Activated T-helper 9 cell treated with anti-CD3 and anti-CD28 coated beads, Interleukin-2, amount 50 U/mL, for 16 hours (primary cell): ENCODE results near the gene LYVE1.

Experiments used
- DNase-seq: peaks from one replicate; pipeline ENCODE4 v3.0.0-alpha.2; 2020; ENCODE audit warnings: low read depth

Gene LYVE1

DNA sequence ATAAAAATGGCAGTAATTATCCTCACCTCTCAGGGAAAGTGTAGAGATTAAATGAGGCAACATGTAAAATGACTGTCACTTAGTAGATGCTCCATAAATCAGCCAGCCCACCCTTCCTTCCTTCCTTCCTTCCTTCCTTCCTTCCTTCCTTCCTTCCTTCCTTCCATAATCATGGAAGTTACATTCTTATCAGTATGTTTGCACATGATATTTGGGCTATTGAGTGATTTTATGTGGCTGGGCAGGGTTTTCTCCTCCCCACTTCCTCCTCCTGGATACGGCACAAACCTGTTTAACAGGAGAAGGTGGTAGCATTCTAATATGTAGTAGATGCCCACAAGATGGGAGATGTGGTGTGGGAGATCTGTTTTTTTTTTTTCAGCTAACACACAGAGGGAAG lies 11.9 kb downstream of the LYVE1 start:
- DNase-seq: no peak

DNA sequence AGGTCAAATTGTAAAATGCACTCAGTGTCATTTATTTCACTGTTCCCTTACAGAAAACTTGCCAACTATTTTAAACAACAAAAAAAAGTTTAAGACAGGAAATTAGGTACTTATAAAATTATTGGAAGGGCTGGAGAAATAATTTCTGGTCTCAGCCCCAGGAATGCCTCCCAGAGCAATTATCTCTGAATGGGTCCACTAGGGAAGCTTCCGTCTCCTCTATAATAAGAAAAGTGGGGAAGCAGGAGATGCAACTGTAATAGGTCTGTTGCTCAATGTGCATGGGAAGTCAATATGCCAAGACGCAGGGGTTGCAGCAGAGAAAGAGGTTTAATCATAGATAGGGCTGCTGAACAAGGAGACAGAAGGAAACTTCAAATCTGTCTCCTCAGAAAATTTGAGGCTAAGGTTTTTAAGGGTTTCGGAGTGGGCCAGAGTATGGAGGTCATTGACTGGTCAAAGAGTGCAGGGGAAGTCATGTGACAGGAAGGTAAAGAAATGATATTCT lies 16.6 kb downstream of the LYVE1 start:
- DNase-seq: no peak

DNA sequence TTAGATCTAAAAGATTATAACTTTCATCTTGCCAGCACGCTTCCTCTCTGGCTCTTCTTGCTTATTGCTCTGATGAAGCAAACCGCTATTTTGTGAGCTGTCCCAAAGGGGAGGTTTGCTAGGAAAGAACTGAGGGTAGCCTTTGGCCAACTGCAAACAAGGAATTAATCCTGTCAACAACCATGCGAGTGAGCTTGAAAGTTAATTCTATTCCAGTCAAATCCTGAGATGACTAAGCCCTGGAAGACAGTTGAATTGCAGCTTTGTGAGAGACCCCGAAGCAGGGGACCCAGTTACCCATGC lies 17.2 kb downstream of the LYVE1 start:
- no peak for DNase-seq

DNA sequence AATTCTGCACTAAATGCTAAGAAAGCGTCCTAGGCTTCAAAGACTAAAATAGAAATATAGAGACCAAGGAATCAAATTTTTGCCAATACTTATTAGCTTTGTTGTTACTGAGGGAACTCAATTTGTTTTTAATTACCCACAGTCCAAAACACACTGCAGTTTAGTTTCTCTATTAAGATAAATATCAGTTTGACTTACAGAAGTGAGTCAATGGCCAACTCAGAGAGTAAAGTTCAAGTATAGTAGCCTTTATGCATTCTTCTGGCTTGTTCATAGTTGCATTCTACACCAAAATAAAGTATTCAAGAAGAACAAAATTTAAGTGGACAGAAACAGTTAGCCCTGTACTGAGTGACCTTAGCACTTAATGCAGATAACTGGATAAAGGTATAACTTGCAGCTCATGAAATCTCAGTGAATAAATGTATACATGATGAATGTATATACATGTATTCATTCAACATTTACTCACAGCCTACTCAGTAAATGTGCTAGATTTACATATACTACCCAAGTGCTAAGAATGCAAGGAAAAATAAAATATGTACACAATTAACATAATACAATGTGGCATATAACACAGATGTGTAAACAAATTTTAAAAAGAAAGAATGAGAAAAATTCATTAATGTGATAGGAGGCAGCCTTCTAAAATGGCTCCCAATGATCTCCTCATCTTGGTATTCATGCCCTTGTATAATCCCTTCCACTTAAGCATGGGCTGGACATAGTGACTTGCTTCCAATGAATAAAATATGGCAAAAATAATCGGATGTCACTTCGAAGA lies 17.8 kb downstream of the LYVE1 start:
- DNase-seq: no peak

DNA sequence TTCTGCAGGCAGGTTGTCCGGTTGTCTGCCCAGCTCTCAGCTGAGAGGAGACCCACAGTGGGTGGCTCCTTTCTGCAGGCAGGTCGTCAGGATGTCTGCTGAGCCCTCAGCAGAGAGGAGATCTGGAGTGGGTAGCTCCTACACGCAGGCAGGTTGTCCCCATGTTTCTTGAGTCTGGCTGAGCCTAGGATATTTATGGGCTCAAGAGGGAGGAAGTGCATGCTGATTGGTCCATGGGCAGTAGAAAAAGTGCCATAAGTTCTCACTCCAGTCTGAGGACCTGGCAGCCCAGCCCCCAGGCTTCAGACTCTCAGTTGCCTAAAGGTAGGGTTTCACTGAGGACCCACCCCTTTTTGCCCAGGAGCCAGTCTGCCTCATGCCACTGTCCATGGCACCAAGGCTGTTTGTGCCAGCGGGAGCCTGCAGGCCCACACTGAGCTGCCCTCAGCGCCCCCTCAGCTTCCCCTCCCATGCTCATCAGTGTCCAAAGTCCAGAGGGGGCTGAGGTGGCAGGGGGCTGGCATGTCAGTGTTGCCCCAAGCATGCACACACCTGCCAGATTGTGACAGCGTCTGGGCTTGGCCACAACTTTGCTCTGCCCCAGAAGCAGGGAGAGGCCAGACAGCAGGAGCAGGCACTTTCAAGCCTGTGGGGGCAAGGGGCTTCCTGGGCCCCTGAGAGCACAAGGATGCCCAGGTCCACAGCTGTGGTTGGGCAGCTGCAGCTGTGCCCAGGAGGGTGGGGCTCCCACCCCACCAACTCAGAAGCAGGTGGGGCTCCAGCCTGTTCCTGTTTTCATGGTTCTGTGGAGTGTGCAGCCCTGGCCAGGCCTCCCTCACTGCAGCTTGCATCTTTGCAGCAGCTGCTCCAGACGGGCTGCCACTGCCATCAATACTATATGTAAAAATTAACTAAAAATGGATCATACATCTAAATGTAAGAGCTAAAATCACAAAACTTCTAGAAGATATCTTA lies 23.7 kb downstream of the LYVE1 start:
- no peak for DNase-seq

DNA sequence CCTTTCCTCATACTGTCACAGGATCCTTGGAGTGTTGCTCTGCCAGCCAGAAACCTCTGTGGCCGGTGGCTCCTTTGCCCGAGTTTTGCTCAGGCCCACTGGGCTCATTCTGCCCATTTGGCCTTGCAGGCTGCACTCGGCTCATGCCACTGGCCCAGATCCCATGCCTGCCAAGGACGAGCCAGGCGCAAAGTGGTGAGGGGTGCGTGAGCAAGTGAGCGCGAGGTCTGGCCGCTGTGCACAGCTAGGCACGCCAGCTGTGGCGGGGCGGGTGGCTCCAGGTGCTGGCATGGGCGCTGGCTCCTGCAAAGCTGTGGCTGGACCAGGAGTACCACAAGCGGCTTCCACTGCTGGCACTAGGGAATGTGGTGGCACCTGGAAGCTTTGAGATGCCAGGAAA lies 24.7 kb downstream of the LYVE1 start:
- no peak for DNase-seq

DNA sequence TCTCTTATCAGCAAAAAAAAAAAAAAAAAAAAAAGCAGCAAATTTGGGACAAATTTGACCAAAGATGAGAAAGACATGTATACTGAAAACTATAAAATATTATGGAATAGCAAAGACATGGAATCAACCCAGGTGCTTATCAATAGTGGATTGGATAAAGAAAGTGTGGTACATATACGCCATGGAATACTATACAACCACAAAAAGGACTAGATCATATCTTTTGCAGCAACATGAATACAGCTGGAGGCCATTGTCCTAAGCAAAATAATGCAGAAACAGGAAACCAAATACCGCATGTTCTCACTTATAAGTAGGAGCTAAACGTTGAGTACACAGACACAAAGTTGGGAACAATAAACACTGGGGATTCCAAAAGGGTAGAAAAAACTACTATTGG lies 25.7 kb downstream of the LYVE1 start:
- DNase-seq: no peak

DNA sequence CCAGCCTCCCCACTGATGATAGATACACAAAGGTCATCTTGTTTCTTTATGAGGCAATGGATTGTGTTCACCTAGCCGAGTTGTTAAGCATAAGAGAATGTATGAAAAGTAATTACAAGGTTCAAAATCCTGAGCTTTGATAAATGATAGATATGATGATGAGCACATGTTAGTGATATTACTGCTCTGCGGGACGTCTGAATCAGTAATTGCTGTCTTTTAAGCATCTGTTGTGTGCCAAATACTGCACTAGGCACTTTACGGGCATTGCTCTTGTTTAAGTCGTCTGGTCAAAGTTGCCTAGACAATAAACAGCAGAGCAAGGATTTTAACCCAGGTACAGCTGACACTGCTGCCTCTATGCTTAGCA lies 26.9 kb downstream of the LYVE1 start:
- DNase-seq: no peak

DNA sequence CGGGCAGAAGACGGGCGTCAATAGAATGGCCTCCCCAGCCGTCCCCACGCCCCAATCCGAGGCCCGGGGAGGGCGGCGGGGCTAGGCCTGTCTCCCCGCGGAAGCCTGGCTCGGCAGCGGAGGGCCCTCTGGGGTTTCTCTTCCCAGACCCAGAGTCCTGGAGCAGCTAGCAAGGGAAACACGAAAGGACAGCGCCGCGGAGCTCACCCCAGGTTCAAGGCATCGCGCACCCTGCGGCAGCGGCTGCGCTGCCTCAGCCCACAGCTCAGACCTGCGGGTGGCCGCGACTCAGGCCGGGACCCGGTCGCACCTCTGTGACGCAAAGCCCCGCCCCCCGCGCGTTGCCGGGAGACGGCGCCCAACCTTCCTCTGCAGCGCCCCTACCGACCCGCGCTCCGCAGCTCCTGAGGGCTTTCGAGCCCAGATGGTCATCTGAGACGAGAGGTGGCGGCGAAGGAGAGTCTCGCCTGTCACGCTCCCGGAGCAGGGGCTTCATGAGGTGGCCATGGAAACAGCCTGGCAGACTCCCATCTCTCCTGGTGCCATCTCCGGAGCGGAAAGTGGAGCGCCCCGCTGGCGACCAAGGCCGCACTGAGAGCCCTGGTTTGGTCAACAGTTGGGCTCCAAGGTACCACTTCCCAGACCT lies 27.4 kb downstream of the LYVE1 start, which contains the start of gene RNF141:
Gene RNF141, minus strand, starts transcription at position 273 of the 646 bp plus-strand sequence. CDS start 7,029 bp downstream, outside the sequence.
- DNase-seq: peak; percentile 95

DNA sequence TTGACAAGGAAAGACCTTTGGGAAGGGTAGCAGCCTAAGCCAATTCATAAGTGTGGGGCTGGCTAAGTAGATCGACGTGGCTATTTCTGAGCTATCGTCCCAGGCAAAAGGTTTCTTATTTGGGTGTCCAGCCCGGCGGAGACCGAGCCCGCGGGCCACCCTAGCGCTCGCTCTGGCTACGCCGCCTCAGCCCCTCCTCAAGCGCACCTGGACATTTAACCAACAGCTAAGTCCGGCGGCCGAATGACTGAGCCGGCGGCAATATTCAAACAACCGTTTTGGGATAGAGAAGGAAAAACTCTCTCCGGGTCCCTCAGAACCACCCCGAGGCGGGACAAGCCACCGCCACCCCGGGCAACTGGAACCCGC lies 27.9 kb downstream of the LYVE1 start:
- DNase-seq: no peak

DNA sequence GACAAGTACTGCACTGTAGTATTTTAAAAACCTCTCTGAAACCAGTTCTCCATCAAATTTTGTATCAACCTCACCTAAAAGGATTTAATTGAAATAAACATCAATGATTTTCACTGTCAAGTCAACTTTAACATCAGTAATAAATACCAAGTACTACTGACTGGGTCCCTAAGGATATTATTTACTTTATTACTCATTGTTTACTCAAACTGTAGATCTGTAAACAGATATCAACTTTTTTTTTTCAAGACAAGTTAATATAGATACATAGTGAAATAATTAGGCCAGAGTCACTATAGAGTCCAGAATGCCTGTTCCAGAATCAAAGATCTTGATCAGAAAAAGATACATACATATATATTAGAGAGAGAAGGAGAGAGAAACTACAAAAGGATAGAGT lies 29.1 kb downstream of the LYVE1 start:
- no peak for DNase-seq

DNA sequence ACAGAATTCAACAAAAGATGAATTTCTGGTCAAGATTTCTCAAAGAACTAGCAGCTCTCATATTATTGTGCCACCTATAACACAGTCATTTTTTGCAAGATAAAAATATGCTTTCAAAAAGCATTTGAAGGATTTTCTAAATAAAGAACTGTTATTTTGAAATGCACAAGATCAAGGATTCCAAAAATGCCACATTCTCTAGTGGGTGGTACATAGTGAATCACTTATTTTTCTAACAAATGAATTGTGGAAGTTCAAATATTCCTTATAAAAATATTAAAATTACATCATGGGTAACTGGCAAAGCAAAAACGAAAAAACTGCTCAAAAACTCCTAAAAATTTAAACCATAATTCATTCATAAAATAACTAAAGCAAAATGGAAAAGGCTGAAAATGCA lies 29.5 kb downstream of the LYVE1 start:
- no peak for DNase-seq

DNA sequence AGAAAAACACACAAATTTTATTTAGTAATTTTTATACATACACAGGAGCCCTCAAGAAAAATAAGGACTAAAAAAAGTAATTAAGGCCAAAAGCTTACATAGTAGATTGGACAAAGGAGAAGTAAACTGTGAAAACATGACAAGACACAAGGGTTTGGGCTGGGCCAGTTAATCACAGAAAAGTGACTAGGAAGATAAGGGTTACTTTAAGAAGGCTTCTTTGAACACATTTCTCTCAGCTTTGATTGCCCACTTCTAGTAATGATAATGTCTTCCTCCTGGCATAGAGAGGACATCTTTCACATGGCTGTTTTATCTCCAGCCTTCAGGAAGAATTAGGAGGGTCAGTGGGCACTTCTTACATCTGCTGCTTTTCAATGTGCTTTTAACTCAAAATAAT lies 30.9 kb downstream of the LYVE1 start:
- DNase-seq: no peak

DNA sequence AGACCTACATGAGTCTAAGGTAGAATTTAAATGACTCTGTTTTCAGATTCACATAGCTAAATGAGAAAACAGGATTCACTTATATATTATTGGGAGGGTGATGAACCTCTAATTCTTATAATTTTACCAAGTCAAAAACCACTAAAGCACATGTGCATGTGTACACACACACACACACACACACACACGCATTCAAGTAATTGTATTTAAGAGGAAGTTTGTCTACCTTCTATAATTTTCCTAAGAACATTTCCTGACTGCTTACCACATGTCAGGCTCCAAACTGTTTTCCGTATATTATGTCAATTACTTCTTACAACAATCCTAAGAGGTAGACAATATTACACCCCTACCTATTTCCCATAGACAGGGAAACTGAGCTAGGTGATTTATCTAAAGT lies 34.1 kb downstream of the LYVE1 start:
- no peak for DNase-seq

DNA sequence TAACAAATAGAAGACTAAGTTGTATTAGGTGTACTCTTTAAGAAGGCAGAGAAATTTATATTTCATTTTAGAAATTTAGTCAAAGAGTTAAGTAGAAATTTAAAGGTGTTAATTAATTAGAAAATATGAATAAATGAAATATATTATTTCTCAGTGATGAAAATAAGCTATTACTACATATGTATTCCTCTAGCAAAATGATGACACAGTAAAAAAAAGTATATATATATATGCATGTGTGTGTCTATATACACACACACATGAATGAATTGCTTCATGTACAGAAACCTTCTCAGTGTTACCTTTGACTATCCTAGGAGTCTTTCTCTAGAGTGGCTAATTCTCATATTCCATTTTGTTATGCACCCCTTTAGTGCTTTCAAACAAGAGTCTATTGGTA lies 35.1 kb downstream of the LYVE1 start:
- DNase-seq: no peak

DNA sequence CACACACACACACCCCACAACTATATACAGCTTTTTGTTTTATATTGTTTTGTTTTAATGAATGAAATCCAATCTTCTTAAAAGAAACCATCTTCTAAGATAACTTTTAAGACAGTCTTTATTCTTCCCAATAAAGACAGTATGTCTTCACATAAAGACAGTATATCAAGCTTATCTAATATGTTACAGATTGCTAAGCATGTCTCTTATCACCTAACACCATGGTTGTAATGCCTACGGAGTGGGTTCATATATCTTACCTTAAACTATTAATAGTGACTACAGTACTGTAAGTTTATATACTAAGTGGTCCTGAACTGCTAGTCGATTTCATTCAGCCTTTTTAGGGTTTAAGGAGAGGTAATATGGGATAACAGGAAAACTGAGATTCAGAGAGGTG lies 35.9 kb downstream of the LYVE1 start:
- DNase-seq: no peak

DNA sequence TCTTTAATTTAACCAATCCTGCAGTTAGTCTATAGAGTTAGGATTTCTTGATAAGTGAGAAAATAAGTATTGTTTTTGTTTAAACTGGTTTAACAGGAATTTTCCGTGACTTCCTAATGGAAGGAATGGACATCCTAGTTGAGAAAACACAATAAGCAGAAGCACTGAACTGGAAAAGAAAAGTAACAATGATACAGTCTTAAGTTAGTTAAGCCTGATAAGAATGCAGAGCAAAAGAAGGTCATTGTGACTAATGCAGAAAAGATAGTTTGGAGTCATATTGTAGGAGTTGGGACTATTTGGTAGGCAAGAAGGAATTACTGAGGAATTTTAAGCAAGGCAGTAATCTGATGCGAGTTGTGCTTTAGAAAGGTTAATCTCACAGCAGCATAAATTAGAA lies 39.2 kb downstream of the LYVE1 start:
- DNase-seq: no peak

DNA sequence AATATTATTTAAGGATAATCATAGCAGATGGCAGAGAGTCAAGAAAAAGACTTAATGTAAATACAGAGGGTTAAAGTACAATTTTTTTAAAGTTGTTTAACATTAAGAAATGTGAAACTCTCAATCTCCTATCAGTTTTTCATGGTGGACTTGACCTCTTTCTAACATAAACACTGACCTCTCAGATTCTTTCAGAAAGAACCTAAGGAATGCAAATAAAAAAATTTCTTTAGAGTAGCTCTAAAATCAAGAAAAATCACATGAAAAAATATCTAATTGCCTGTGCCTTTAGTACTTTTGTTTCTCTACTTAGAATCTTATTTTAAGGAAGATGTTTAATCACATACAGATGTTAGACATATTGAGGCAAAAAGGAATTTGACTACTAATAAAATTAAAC lies 40.3 kb downstream of the LYVE1 start:
- no peak for DNase-seq

DNA sequence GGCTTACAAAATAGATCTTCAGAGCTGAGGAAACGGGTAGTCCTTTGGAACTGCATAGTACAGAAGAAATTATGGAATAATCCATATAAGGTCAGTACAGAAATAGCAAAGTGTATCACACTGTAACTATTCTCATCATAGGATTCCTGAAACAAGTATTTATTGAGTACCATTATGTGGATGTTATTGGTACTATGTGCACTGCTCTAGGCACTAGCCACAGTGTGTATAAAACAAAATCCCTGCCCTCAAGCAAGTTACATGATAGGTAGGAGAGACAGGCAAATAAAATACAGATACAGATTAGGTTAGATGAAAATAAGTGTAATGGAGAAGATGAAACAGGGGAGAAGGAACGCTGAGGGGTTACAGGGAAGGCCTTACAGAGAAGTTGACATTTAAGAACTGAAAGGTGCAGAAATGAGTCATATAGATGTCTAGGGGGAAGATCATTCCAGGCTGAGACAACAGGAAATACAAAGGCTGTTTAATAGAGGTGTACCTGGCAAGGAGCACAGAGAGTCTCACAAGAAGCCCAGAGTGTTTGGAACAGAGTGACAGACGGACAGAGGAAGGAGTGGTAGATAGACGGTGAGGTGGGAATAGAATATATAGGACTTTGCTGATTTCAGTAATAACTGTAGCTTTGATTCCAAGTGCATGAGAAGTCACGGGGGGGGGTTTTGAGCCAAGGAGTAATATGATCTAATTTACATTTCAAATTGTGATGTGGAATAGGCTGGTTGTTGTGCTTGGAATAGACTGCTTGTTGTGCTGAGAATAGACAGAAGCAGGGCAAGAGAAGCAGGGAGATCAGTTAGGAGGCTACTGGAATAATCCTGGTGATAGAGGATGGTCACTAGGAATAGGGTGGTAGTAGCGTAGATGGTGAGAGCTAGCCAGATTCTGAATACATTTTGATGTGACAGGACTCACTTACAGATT lies 41.2 kb downstream of the LYVE1 start:
- DNase-seq: no peak

DNA sequence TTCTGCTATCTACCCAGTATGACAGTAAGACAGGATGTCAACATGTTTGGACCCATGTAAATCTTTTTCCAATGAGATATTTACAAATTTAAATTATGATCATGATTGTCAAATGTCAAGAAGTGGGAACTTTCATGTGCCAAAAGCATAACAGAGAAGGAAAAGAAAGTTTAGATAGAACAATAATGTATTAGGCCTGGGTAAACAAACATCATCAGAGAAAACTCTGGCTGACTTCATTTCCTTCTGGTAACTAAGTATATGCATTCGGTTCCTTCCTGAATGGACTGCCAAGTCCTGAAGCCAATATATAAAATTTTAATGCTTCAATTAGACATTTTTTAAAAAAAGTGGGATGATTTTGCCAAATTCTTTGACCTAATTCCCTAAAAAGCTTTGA lies 44.0 kb downstream of the LYVE1 start:
- DNase-seq: no peak

DNA sequence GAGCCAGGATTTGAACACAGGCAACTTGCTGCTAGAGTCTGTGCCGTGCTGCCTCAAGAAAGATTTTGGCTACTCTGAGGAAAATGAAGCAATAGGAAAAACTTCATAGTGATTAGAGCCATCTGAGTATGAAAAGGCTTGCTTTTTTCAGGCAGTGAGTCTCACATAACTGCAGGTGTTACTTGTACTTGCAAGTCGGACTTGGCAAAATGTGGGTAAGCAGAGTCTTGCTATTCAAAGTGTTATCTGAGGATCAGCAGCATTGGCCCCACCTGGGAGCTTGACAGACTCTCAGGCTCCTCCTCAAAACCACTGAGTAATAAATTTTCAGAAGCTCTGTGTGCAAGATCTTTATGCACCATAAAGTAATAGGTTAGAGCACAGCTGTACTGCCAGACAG lies 45.5 kb downstream of the LYVE1 start:
- DNase-seq: no peak

DNA sequence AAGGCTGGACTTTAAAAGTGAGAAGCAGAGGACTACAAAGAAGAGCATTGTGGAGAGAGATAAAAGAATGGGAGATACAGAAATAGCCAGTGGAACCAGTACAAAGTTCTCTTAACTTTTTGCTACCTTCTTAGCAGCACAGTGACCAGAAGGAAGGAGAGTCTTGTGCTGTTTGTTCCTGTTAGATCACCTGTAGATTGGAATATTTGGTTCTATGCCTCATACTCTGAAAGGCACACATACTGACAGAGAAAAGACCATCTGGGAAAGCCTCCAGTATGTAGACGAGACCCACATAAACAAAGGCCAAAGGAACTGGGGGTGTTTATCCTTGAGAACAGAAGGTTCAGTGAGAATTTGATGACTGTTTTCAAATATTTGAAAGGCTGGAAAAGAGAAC lies 46.2 kb downstream of the LYVE1 start:
- no peak for DNase-seq
